ENCODE results near the gene PCDHGB6. TPM values are rescaled to one million over a fixed set of nuclear protein-coding genes. Genes with fewer than 3 reads are reported as not detected.
"Not testable (repeated sequence)": the region's sequence is repeated elsewhere in the genome, so short reads cannot be mapped to it uniquely, and the experiment has no call there.

The PCDHGB6 gene
- total RNA-seq, 1 experiment from 2014 or later = 6.0 TPM

DNA sequence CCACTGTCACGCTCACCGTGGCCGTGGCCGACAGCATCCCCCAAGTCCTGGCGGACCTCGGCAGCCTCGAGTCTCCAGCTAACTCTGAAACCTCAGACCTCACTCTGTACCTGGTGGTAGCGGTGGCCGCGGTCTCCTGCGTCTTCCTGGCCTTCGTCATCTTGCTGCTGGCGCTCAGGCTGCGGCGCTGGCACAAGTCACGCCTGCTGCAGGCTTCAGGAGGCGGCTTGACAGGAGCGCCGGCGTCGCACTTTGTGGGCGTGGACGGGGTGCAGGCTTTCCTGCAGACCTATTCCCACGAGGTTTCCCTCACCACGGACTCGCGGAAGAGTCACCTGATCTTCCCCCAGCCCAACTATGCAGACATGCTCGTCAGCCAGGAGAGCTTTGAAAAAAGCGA lies 24.9 kb downstream of the PCDHGB6 start:
- H4K8ac ChIP-seq (replicated peaks; ENCODE audit: insufficient read length, low read depth, low read length) = not testable (repeated sequence)
- peaks cover 42 to 61% (median 43%) of the 10 kb centered on the region in 3 experiments for H3K36me3 Mint-ChIP-seq (ENCODE audit: insufficient read depth in 1 of 3, low read depth in 3 of 3)

More for the DNA sequence above, 24.9 kb downstream of the PCDHGB6 start:
- not testable (repeated sequence) for H3K4me1 Mint-ChIP-seq; H3K9ac ChIP-seq (ENCODE audit: extremely low read depth, insufficient read length, low read length); H4K5ac ChIP-seq (ENCODE audit: insufficient read length, low read depth, low read length); H3K4me1 ChIP-seq (ENCODE audit: insufficient read depth, low read length); DNase-seq; H3K4me3 Mint-ChIP-seq; H3K79me1 ChIP-seq (ENCODE audit: insufficient read depth, low read depth, low read length, poor library complexity, severe bottlenecking); H3K56ac ChIP-seq (ENCODE audit: insufficient read length, low read depth, low read length); H2BK20ac ChIP-seq (ENCODE audit: low read depth, low read length, poor library complexity, severe bottlenecking); H2AFZ ChIP-seq (ENCODE audit: low read length); H2BK15ac ChIP-seq (ENCODE audit: low read depth, low read length); H3K14ac ChIP-seq (ENCODE audit: insufficient read depth, low read length); H2BK120ac ChIP-seq (ENCODE audit: low read depth, low read length, poor library complexity, severe bottlenecking); H4K91ac ChIP-seq (ENCODE audit: insufficient read length, low read depth, low read length); H2BK5ac ChIP-seq (ENCODE audit: insufficient read length, low read length); H3K27ac Mint-ChIP-seq; H3K23me2 ChIP-seq (ENCODE audit: insufficient read length, low read depth, low read length, poor library complexity, severe bottlenecking); H3K27me3 Mint-ChIP-seq (ENCODE audit: low read depth); H2BK12ac ChIP-seq (ENCODE audit: insufficient read length, low read depth, low read length); H3K27ac ChIP-seq (ENCODE audit: insufficient read length, low read depth, low read length); H4K20me1 ChIP-seq (ENCODE audit: control insufficient read depth, insufficient read depth, insufficient read length); H3K27me3 ChIP-seq (ENCODE audit: insufficient read depth, low read length); H3T11ph ChIP-seq (ENCODE audit: low read length); H3K23ac ChIP-seq (ENCODE audit: insufficient read length, low read depth, low read length); H3K79me2 ChIP-seq (ENCODE audit: insufficient read depth, low read length); H3K4me2 ChIP-seq (ENCODE audit: insufficient read depth, insufficient read length, low read length); H3K18ac ChIP-seq (ENCODE audit: insufficient read length, low read depth, low read length); H3K4ac ChIP-seq (ENCODE audit: low read depth, low read length); H2AK5ac ChIP-seq (ENCODE audit: insufficient read length, low read length)
- H3K9me3 ChIP-seq (ENCODE audit: control insufficient read depth, low read depth, low read length) = peaks cover 14% of the 10 kb centered on the region
- H3K9me3 Mint-ChIP-seq = peaks cover 50 to 57% of the 10 kb centered on the region in 2 experiments
- no CpG with 5 or more reads among the region's 29 CpGs for WGBS (ENCODE audit: extremely low coverage, insufficient read length, low lambda C conversion rate)
